Uterus (tissue), 4 donors: ENCODE measurements around the gene LSP1. TPM values are rescaled to one million over a fixed set of nuclear protein-coding genes. Genes with fewer than 3 reads are reported as not detected.

Source experiments
- DNase-seq, 2 donors: peaks; one replicate each; pipeline ENCODE4 v3.0.0-alpha.2; 2019 to 2020
- H3K27ac ChIP-seq, 2 donors: fragments of 200-600 bp; sonication (generic); 1 replicate in 1 of 2; 2 replicates in 1 of 2; pipeline ENCODE4 v1.5.1; 2016 to 2018
- H3K27me3 ChIP-seq, 2 donors: fragments of 200-600 bp; sonication (generic); one replicate each; pipeline ENCODE4 v1.5.1; 2018 to 2019; ENCODE audit warnings: control low read depth in 1 of 2
- H3K36me3 ChIP-seq, 2 donors: fragments of 200-600 bp; sonication (generic); one replicate each; pipeline ENCODE4 v1.5.1; 2019; ENCODE audit warnings: control low read depth in 1 of 2
- H3K4me1 ChIP-seq, 2 donors: fragments of 200-600 bp; sonication (generic); one replicate each; pipeline ENCODE4 v1.5.1; 2018 to 2019; ENCODE audit warnings: control low read depth in 1 of 2
- H3K4me3 ChIP-seq, 2 donors: fragments of 200-600 bp; sonication (generic); 1 replicate in 1 of 2; 2 replicates in 1 of 2; pipeline ENCODE4 v1.5.1; 2018 to 2019; ENCODE audit warnings: mild to moderate bottlenecking in 1 of 2
- H3K9me3 ChIP-seq, 2 donors: fragments of 200-600 bp; sonication (generic); one replicate each; pipeline ENCODE4 v1.5.1; 2019; ENCODE audit warnings: control low read depth in 1 of 2
- POLR2A ChIP-seq, 2 donors: fragments of 450-650 bp; IDR thresholded peaks; one replicate each; pipeline ENCODE4 v1.6.1; 2016; ENCODE audit warnings: antibody characterized with exemption in 2 of 2, mild to moderate bottlenecking in 1 of 2, moderate library complexity in 1 of 2
- intact Hi-C: fragments of 100-400 bp; cut with DNase I; formaldehyde crosslinking; loops from one replicate; pipeline ENCODE4 v1.15.1; 2023; ENCODE audit warnings: low total_unique reads
- total RNA-seq, 4 donors: library from RNA; depleted of rRNA in 3 of 4; stranded (reverse); fragments of >200 nt in 3 of 4; gene quantifications; one replicate each; pipeline versions ENCODE4 v1.1.0 to v1.2.4, GENCODE V29; 2014 to 2023
- TF ChIP-seq, protein P1 (sequence below), 4 experiments: fragments of 200-600 bp in 2 of 4; fragments of 450-650 bp in 2 of 4; sonication (generic) in 2 of 4; IDR thresholded peaks; one replicate each; pipeline ENCODE4 v1.5.1; 2016 to 2019; ENCODE audit warnings: antibody characterized with exemption in 4 of 4, mild to moderate bottlenecking in 2 of 4, moderate library complexity in 1 of 4
- donor health status: DM: yes; HTN: yes; CAD: no.

LSP1 gene
- total RNA-seq, 4 donors from 2014 or later: 11.2 to 112 (median 25.1) TPM

DNA sequence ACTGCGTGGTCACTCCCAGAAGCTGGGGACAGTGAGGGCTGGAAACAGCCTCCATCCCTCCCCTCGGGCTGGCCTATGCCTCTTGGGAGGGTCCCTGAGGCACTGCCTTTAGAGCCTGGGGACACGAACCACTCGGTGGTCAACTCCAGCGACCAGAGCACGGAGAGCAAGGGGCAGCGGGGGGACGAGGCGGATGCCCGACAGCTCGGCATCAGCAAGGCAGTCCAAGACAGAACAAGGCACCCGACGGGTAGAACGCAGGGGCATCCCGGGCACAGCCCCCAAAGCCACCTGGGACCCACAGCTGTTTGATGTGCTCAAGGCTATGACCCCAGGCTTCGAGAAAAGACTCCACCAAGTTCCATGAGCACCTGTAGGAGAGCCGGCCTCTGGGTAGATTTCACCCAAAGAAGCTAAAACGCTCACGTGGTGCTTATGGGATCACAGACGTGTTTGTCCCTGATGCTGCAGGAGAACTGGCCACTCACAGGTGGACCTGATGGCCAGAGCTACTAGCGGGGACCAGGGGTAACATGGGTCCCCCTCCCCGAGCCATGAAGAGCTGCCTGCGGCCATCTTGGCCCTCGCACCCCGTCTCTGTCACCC is 510 bp upstream of the LSP1 start:
- Histone ChIP-seq H3K9me3 (no peaks in the 10 kb centered on the region), H3K4me1 (no peaks in the 10 kb centered on the region), H3K36me3 (no peaks in the 10 kb centered on the region), H3K27ac (no peak overlapping the region), H3K27me3 (no peaks in the 10 kb centered on the region), H3K4me3 (no peak overlapping the region)
- no peak for DNase-seq
- TF ChIP-seq POLR2A (IDR thresholded peaks at IDR 0.05): no peak
- TF ChIP-seq, protein P1, sequence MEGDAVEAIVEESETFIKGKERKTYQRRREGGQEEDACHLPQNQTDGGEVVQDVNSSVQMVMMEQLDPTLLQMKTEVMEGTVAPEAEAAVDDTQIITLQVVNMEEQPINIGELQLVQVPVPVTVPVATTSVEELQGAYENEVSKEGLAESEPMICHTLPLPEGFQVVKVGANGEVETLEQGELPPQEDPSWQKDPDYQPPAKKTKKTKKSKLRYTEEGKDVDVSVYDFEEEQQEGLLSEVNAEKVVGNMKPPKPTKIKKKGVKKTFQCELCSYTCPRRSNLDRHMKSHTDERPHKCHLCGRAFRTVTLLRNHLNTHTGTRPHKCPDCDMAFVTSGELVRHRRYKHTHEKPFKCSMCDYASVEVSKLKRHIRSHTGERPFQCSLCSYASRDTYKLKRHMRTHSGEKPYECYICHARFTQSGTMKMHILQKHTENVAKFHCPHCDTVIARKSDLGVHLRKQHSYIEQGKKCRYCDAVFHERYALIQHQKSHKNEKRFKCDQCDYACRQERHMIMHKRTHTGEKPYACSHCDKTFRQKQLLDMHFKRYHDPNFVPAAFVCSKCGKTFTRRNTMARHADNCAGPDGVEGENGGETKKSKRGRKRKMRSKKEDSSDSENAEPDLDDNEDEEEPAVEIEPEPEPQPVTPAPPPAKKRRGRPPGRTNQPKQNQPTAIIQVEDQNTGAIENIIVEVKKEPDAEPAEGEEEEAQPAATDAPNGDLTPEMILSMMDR (IDR thresholded peaks at IDR 0.05): no peak
- intact Hi-C loops: no loop called here

DNA sequence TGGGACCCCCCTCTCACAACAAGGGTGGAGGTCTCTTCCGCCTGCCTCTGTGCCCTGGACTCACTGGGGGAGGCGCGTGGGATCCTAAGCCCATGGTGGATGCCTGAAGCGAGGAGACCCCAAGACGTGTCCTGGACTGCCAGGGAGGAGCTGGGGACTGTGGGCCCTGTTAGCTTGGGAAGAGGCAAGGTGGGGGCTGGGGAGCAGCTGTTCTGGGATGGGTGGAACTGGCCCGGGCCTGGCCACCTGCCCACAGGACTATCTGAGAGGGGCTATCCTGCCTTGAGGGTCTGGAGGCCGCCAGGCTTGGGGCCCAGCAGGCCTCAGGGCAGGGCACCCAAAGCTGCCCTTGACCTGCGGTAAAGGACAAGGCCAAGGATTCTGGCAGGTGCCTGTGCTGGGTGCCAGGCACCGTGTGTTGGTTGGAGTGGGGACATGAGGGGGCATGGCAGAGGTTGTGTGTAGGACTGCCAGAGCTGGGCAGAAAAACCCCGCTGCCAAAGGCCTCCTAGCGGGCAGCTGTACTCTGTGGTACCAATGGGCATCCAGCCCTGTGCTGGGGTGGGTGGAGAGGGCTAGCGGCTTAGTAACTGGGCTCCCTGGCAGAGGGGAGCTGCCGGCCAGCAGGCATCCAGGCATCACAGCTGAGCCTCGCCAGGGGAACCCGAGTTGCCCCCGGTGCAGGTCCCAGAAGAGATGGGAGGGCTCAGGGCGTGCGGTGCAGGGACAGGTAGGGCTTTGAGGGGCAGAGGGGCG is 670 bp downstream of the LSP1 start:
- no peak overlapping the region for H3K27ac ChIP-seq

DNA sequence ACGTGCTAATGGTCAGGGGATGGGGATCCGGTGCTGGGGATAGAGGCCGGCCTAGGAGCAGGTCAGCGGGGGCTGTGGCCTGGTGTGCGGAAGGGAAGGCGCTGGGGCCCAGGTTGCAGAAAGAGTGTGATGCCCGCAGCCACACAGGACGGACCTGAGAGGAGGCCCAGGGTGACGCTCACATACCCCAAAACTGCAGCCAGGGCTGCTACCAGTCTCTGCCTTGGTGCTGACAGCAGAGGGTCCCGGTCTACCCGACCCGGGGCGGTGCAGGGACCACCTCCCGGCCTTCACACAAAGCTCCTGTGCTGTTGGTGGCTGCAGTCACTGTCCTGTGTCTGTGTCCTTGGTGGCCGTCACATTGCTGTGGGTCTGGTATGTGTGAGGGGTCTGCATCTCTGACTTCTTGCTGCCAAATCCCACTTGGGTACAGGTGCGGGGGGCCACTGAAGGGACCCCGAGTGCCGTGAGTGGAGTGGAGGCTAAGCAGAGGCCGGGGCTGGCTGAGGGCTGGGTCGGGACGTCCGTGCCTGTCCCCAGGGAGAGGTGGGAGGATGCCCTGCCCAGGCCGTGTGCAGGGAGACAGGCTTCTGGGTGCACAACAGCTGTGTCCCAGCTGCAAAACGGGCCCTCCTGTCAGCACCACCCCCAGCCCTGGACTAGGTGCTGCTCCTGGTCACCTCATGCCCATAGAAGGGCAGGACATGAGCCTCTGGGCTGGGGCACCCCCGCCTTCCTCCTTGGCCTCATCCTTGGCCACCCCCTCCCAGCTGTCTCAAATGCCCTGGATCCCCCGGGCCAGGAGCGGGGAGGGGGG is 1.5 kb downstream of the LSP1 start:
- no peak for DNase-seq
- Histone ChIP-seq H3K9me3 (no peaks in the 10 kb centered on the region), H3K4me3 (no peak overlapping the region), H3K27me3 (no peaks in the 10 kb centered on the region), H3K4me1 (no peaks in the 10 kb centered on the region), H3K27ac (no peak overlapping the region), H3K36me3 (no peaks in the 10 kb centered on the region)
- intact Hi-C loops: no loop called here
- no peak for TF ChIP-seq POLR2A (IDR thresholded peaks at IDR 0.05)

More for the DNA sequence above, 670 bp downstream of the LSP1 start:
- intact Hi-C loops: no loop called here
- H3K4me1 ChIP-seq: no peaks in the 10 kb centered on the region
- H3K27me3 ChIP-seq: no peaks in the 10 kb centered on the region
- no peaks in the 10 kb centered on the region for H3K36me3 ChIP-seq
- no peak overlapping the region for H3K4me3 ChIP-seq
- no peak for TF ChIP-seq POLR2A (IDR thresholded peaks at IDR 0.05)
- TF ChIP-seq, protein P1 (IDR thresholded peaks at IDR 0.05): no peak
- no peaks in the 10 kb centered on the region for H3K9me3 ChIP-seq
- DNase-seq: no peak

DNA sequence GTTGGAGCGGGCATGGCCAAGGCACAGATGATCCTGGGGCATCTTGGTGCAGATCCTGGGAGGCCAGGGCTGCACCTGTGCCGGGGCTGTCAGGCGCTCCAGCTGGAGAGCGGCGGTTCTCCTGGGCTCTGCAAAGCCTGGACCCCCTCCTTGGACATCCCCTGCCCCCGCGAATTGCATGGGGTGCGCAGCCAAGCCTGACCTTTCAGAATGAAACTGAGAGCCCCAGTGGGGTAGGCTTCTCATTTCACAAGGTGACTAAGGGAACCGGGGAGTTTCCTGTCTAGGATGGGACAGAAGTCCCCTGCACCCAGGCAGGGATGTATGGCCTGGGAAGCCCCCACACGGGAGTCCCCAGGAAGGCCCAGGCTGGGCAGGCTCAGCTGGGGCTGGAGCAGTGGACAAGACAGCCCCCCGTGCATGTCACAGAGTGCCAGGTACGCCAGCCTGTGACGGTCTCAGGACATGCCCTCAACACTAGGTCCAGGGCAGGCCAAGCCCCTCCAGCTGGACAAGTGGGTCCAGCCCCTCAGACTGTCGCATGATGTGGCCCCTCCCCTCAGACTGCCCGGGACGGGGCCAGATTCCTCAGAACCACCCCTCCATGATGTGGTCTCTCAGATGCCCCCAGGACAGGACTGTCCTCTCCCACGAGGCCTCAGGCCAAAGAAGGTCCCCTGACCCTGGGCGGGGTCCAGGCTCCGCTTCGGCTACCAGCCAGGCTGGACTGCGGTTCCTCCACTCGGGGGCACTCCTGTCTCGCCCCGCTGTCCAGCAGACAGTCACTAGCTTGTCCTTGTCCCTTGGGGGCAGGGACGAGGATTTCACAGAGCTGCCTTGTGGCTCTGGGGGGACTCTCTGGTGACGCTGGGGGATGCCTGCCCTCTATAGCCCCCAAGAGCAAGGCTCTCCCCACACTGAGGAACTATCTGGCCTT is 2.3 kb downstream of the LSP1 start:
- Histone ChIP-seq H3K4me1 (no peaks in the 10 kb centered on the region), H3K9me3 (no peaks in the 10 kb centered on the region), H3K27me3 (no peaks in the 10 kb centered on the region), H3K4me3 (no peak overlapping the region), H3K36me3 (no peaks in the 10 kb centered on the region), H3K27ac (no peak overlapping the region)
- no peak for TF ChIP-seq POLR2A (IDR thresholded peaks at IDR 0.05)
- TF ChIP-seq, protein P1 (IDR thresholded peaks at IDR 0.05): no peak
- intact Hi-C loops: no loop called here
- no peak for DNase-seq

DNA sequence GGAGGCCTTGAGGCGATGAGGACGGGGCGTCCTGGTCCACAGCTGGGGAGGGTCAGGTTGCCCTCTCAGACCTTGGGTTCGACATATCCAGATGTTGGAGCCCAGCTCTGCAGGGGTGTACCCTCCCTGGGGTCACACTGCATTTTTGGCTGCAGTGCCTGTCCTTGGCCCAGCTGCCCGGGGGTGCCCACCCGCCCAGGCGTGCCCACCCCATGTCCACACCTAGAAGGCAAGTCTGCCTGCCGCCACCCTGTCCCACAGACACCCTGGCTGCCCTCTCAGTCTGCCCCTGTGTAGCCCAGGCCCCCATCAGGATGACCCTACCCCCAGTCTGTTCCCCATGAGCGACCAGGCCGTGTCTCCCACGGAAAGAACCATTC is 3.0 kb downstream of the LSP1 start:
- H3K27ac ChIP-seq: no peak overlapping the region
- H3K4me3 ChIP-seq: no peak overlapping the region
- no peaks in the 10 kb centered on the region for H3K4me1 ChIP-seq
- TF ChIP-seq, protein P1 (IDR thresholded peaks at IDR 0.05): no peak
- TF ChIP-seq POLR2A (IDR thresholded peaks at IDR 0.05): no peak
- H3K36me3 ChIP-seq: no peaks in the 10 kb centered on the region
- no peak for DNase-seq
- H3K27me3 ChIP-seq: no peaks in the 10 kb centered on the region
- intact Hi-C loops: no loop called here
- no peaks in the 10 kb centered on the region for H3K9me3 ChIP-seq
